Osteoblast (primary cell): Measurements from ENCODE around the gene CES3. TPM values are rescaled to one million over a fixed set of nuclear protein-coding genes. Genes with fewer than 3 reads are reported as not detected.
"Not testable (repeated sequence)": the region's sequence is repeated elsewhere in the genome, so short reads cannot be mapped to it uniquely, and the experiment has no call there.

Experiments used
- DNase-seq: peaks from one replicate; pipeline ENCODE4 v3.0.0; 2011; ENCODE audit warnings: low spot score, mixed read lengths; ENCODE audit not compliant: insufficient read length; ENCODE audit errors: missing footprints
- H2AFZ ChIP-seq: 2 replicates; pipeline ENCODE4 v1.6.0; 2011; ENCODE audit warnings: mild to moderate bottlenecking, low read length
- H3K27ac ChIP-seq: 2 replicates; pipeline ENCODE4 v1.5.1; 2011; ENCODE audit warnings: mild to moderate bottlenecking, low read depth, low read length, moderate library complexity
- H3K27me3 ChIP-seq: 2 replicates; pipeline ENCODE4 v1.6.0; 2012; ENCODE audit warnings: mild to moderate bottlenecking, control low read depth, inconsistent platforms, low read length, moderate library complexity; ENCODE audit not compliant: insufficient read depth
- H3K36me3 ChIP-seq: 2 replicates; pipeline ENCODE4 v1.5.1; 2011; ENCODE audit warnings: mild to moderate bottlenecking, low read length, control low read depth, moderate library complexity; ENCODE audit not compliant: insufficient read depth
- H3K4me1 ChIP-seq: 2 replicates; pipeline ENCODE4 v1.5.1; 2011; ENCODE audit warnings: mild to moderate bottlenecking, low read length, control low read depth, moderate library complexity; ENCODE audit not compliant: insufficient read depth
- H3K4me2 ChIP-seq: 2 replicates; pipeline ENCODE4 v1.6.0; 2011; ENCODE audit warnings: mild to moderate bottlenecking, low read length; ENCODE audit not compliant: insufficient read depth
- H3K4me3 ChIP-seq: fragments of 200-600 bp; sonication (generic); 3 replicates; pipeline ENCODE4 v1.5.1; 2012; ENCODE audit warnings: mild to moderate bottlenecking, low read length, inconsistent platforms; ENCODE audit not compliant: insufficient read depth
- H3K79me2 ChIP-seq: 2 replicates; pipeline ENCODE4 v1.6.0; 2012; ENCODE audit warnings: mild to moderate bottlenecking, low read length, control low read depth, inconsistent platforms; ENCODE audit not compliant: insufficient read depth
- H3K9me3 ChIP-seq: 2 replicates; pipeline ENCODE4 v1.5.1; 2011; ENCODE audit warnings: low read depth, low read length, control low read depth
- H4K20me1 ChIP-seq: 2 replicates; pipeline ENCODE4 v1.6.0; 2012; ENCODE audit warnings: mild to moderate bottlenecking, low read length, control low read depth; ENCODE audit not compliant: insufficient read depth
- CTCF ChIP-seq: IDR thresholded peaks from 2 replicates; pipeline ENCODE4 v1.5.1; 2011; ENCODE audit warnings: mild to moderate bottlenecking, low read depth, low read length, moderate library complexity; ENCODE audit errors: extremely low read depth
- total RNA-seq: library from RNA; depleted of rRNA; stranded (reverse); fragments of >200 nt; gene quantifications from 2 replicates; pipeline ENCODE4 v1.2.3, GENCODE V29; 2012

Gene CES3
- total RNA-seq, 1 donor: not detected

- Histone ChIP-seq H3K9me3 (no peaks in the 10 kb centered on the region), H3K4me2 (no peak overlapping the region), H3K27me3 (peaks cover 8% of the 10 kb centered on the region), H2AFZ (no peak overlapping the region), H3K27ac (no peak overlapping the region), H3K79me2 (no peaks in the 10 kb centered on the region), H4K20me1 (no peaks in the 10 kb centered on the region), H3K4me1 (no peaks in the 10 kb centered on the region), H3K36me3 (no peaks in the 10 kb centered on the region), H3K4me3 (no peak overlapping the region)
- no peak for TF ChIP-seq CTCF
- DNase-seq: no peak
Observed at GRCh38 chr16:66973716-66974115, 12.7 kb downstream of the CES3 start.

GRCh38 chr16:66974156-66974931 is 13.3 kb downstream of the CES3 start:
- not testable (repeated sequence) for H3K79me2 ChIP-seq, H3K4me3 ChIP-seq, H3K4me1 ChIP-seq, H3K9me3 ChIP-seq, H3K36me3 ChIP-seq, H3K27me3 ChIP-seq, H3K27ac ChIP-seq, H4K20me1 ChIP-seq, DNase-seq, H2AFZ ChIP-seq, H3K4me2 ChIP-seq

GRCh38 chr16:66974932-66975246 is 13.8 kb downstream of the CES3 start:
- H3K4me2 ChIP-seq, H3K4me3 ChIP-seq, H2AFZ ChIP-seq, H3K27me3 ChIP-seq, H3K36me3 ChIP-seq, H3K27ac ChIP-seq, H3K4me1 ChIP-seq, H4K20me1 ChIP-seq, H3K9me3 ChIP-seq, H3K79me2 ChIP-seq, DNase-seq: not testable (repeated sequence)

GRCh38 chr16:66975302-66975893 is 14.3 kb downstream of the CES3 start:
- no peak overlapping the region for H3K4me3 ChIP-seq
- no peaks in the 10 kb centered on the region for H3K79me2 ChIP-seq
- no peak for TF ChIP-seq CTCF
- H4K20me1 ChIP-seq: no peaks in the 10 kb centered on the region
- no peak overlapping the region for H2AFZ ChIP-seq
- H3K27me3 ChIP-seq: peaks cover 4% of the 10 kb centered on the region
- no peak overlapping the region for H3K27ac ChIP-seq
- no peak for DNase-seq
- H3K4me1 ChIP-seq: peaks cover 3% of the 10 kb centered on the region
- H3K4me2 ChIP-seq: no peak overlapping the region
- no peaks in the 10 kb centered on the region for H3K9me3 ChIP-seq
- no peaks in the 10 kb centered on the region for H3K36me3 ChIP-seq

- no peak for DNase-seq
- no peak for TF ChIP-seq CTCF
- Histone ChIP-seq H3K4me2 (no peak overlapping the region), H3K9me3 (no peaks in the 10 kb centered on the region), H3K4me3 (no peak overlapping the region), H3K79me2 (no peaks in the 10 kb centered on the region), H3K27me3 (peaks cover under 1% of the 10 kb centered on the region), H4K20me1 (no peaks in the 10 kb centered on the region), H2AFZ (no peak overlapping the region), H3K36me3 (no peaks in the 10 kb centered on the region), H3K4me1 (peaks cover 3% of the 10 kb centered on the region), H3K27ac (no peak overlapping the region)
Observed at GRCh38 chr16:66976746-66977145, 15.7 kb downstream of the CES3 start.
